WTC11 (cell line): ENCODE results near the gene IGFL1.

ENCODE experiments used
- CBFB ChIP-seq: sonication (generic); formaldehyde crosslinking; IDR thresholded peaks from 2 replicates; pipeline ENCODE4 v1.8.1; 2022; ENCODE audit warnings: mild to moderate bottlenecking, low read depth, missing genetic modification reagents
- NFYB ChIP-seq: sonication (generic); formaldehyde crosslinking; conservative IDR thresholded peaks from 2 replicates; pipeline ENCODE4 v1.8.0; 2022; ENCODE audit warnings: low read depth, missing genetic modification reagents
- NR3C1 ChIP-seq: sonication (generic); formaldehyde crosslinking; conservative IDR thresholded peaks from 2 replicates; pipeline ENCODE4 v1.8.1; 2023; ENCODE audit warnings: low read depth, mild to moderate bottlenecking, missing genetic modification reagents
- STAT6 ChIP-seq: sonication (generic); formaldehyde crosslinking; conservative IDR thresholded peaks from 2 replicates; pipeline ENCODE4 v1.8.1; 2023; ENCODE audit warnings: mild to moderate bottlenecking, low read depth, missing genetic modification reagents, moderate library complexity
- ZNF121 ChIP-seq: sonication (generic); formaldehyde crosslinking; IDR thresholded peaks from 2 replicates; pipeline ENCODE4 v1.8.0; 2023; ENCODE audit warnings: missing genetic modification reagents
- ZNF232 ChIP-seq: sonication (generic); formaldehyde crosslinking; IDR thresholded peaks from 2 replicates; pipeline ENCODE4 v1.8.0; 2022; ENCODE audit warnings: mild to moderate bottlenecking, missing genetic modification reagents
- ZNF423 ChIP-seq: fragments of 250-450 bp; sonication (Bioruptor Pico); IDR thresholded peaks from 2 replicates; pipeline ENCODE4 v2.1.2; 2022; ENCODE audit warnings: mild to moderate bottlenecking, moderate library complexity
- TF ChIP-seq, protein P1 (sequence below): fragments of 200-600 bp; IDR thresholded peaks from 2 replicates; pipeline ENCODE4 v1.8.0; 2022; ENCODE audit warnings: antibody characterized with exemption
- TF ChIP-seq, protein P2 (sequence below): sonication (generic); formaldehyde crosslinking; IDR thresholded peaks from 2 replicates; pipeline ENCODE4 v1.8.1; 2023; ENCODE audit warnings: mild to moderate bottlenecking, missing genetic modification reagents, borderline replicate concordance

DNA sequence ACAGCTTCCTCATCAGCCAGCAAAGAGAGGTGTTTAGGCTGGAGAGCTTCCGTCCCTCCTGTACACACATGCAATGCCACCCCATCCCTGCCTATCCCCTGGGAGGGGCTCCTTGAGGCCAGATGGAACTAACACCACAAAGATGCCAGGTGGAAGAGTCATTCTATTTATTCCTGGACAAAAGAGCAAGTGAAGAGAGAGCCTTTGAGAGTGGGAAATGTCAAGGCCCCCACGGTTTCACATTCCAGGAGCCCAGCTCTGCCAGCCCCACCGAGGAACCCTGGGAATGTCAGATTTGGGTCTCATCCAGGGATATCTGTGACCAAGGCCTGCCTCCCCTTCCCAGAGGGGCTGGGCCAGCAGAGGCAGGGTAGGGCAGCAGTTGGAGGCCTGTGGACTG, 30.8 kb upstream of the IGFL1 start:
- TF ChIP-seq, protein P1, sequence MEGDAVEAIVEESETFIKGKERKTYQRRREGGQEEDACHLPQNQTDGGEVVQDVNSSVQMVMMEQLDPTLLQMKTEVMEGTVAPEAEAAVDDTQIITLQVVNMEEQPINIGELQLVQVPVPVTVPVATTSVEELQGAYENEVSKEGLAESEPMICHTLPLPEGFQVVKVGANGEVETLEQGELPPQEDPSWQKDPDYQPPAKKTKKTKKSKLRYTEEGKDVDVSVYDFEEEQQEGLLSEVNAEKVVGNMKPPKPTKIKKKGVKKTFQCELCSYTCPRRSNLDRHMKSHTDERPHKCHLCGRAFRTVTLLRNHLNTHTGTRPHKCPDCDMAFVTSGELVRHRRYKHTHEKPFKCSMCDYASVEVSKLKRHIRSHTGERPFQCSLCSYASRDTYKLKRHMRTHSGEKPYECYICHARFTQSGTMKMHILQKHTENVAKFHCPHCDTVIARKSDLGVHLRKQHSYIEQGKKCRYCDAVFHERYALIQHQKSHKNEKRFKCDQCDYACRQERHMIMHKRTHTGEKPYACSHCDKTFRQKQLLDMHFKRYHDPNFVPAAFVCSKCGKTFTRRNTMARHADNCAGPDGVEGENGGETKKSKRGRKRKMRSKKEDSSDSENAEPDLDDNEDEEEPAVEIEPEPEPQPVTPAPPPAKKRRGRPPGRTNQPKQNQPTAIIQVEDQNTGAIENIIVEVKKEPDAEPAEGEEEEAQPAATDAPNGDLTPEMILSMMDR: no peak
- TF ChIP-seq NFYB (CRISPR knock-in tag) (no peak), CBFB (no peak), ZNF423 (no peak), ZNF232 (CRISPR knock-in tag) (no peak), ZNF121 (CRISPR knock-in tag) (no peak), STAT6 (CRISPR knock-in tag) (no peak), NR3C1 (CRISPR knock-in tag) (no peak)
- TF ChIP-seq, protein P2, sequence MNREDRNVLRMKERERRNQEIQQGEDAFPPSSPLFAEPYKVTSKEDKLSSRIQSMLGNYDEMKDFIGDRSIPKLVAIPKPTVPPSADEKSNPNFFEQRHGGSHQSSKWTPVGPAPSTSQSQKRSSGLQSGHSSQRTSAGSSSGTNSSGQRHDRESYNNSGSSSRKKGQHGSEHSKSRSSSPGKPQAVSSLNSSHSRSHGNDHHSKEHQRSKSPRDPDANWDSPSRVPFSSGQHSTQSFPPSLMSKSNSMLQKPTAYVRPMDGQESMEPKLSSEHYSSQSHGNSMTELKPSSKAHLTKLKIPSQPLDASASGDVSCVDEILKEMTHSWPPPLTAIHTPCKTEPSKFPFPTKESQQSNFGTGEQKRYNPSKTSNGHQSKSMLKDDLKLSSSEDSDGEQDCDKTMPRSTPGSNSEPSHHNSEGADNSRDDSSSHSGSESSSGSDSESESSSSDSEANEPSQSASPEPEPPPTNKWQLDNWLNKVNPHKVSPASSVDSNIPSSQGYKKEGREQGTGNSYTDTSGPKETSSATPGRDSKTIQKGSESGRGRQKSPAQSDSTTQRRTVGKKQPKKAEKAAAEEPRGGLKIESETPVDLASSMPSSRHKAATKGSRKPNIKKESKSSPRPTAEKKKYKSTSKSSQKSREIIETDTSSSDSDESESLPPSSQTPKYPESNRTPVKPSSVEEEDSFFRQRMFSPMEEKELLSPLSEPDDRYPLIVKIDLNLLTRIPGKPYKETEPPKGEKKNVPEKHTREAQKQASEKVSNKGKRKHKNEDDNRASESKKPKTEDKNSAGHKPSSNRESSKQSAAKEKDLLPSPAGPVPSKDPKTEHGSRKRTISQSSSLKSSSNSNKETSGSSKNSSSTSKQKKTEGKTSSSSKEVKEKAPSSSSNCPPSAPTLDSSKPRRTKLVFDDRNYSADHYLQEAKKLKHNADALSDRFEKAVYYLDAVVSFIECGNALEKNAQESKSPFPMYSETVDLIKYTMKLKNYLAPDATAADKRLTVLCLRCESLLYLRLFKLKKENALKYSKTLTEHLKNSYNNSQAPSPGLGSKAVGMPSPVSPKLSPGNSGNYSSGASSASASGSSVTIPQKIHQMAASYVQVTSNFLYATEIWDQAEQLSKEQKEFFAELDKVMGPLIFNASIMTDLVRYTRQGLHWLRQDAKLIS (CRISPR knock-in tag): no peak
